ENCODE results near the gene GTF2F2.

GRCh38 chr13:45100573-45101262, 19.6 kb upstream of the GTF2F2 start:
- TF ChIP-seq CTCF (IDR thresholded peaks at IDR 0.05; ENCODE audit: low read length) = no peak
- no peak for TF ChIP-seq EZH2 (IDR thresholded peaks at IDR 0.05; ENCODE audit: borderline replicate concordance, low read length)

Data from OCI-LY1 (cell line).